Activated CD4-positive, alpha-beta memory T cell treated with anti-CD3 and anti-CD28 coated beads, Interleukin-2, amount 10 ng/mL, durations not matched to agents 7 days and 5 days (primary cell): ENCODE data around the gene NPB. TPM values are rescaled to one million over a fixed set of nuclear protein-coding genes. Genes with fewer than 3 reads are reported as not detected.
A peak's percentile ranks its signal among the peaks of the same experiment; 100 is the strongest.

Experiments used
- CTCF ChIA-PET: fragments of 350-600 bp; sonication (Branson Sonifier 250); formaldehyde crosslinking; loops from one replicate; lab custom pipeline; 2021; ENCODE audit warnings: antibody characterized with exemption, inconsistent platforms; lab: Charles Lee
- POLR2A ChIA-PET: fragments of 350-600 bp; sonication (Branson Sonifier 250); formaldehyde crosslinking; loops from one replicate; lab custom pipeline; 2021; ENCODE audit warnings: antibody characterized with exemption; lab: Charles Lee
- DNase-seq: peaks from one replicate; pipeline ENCODE4 v3.0.0-alpha.2; 2020
- H3K27ac Mint-ChIP-seq: one replicate; pipeline ENCODE4 v1.8.0; 2021; ENCODE audit warnings: mild to moderate bottlenecking, mixed read lengths
- H3K27me3 Mint-ChIP-seq: one replicate; pipeline ENCODE4 v1.8.0; 2021; ENCODE audit warnings: mixed read lengths
- H3K36me3 Mint-ChIP-seq: one replicate; pipeline ENCODE4 v1.8.0; 2021; ENCODE audit warnings: low read depth, mixed read lengths
- H3K4me1 Mint-ChIP-seq: one replicate; pipeline ENCODE4 v1.8.0; 2021; ENCODE audit warnings: mixed read lengths
- H3K4me3 Mint-ChIP-seq: one replicate; pipeline ENCODE4 v1.8.0; 2021; ENCODE audit warnings: mild to moderate bottlenecking, mixed read lengths
- H3K9me3 Mint-ChIP-seq: one replicate; pipeline ENCODE4 v1.8.0; 2021; ENCODE audit warnings: mixed read lengths
- total RNA-seq, 2 experiments: library from RNA; stranded (reverse); gene quantifications; one replicate each; pipeline ENCODE4 v1.2.3, GENCODE V29; 2021

NPB gene
- total RNA-seq, 2 experiments from 2014 or later, result 0.38 TPM; not detected in 1

DNA sequence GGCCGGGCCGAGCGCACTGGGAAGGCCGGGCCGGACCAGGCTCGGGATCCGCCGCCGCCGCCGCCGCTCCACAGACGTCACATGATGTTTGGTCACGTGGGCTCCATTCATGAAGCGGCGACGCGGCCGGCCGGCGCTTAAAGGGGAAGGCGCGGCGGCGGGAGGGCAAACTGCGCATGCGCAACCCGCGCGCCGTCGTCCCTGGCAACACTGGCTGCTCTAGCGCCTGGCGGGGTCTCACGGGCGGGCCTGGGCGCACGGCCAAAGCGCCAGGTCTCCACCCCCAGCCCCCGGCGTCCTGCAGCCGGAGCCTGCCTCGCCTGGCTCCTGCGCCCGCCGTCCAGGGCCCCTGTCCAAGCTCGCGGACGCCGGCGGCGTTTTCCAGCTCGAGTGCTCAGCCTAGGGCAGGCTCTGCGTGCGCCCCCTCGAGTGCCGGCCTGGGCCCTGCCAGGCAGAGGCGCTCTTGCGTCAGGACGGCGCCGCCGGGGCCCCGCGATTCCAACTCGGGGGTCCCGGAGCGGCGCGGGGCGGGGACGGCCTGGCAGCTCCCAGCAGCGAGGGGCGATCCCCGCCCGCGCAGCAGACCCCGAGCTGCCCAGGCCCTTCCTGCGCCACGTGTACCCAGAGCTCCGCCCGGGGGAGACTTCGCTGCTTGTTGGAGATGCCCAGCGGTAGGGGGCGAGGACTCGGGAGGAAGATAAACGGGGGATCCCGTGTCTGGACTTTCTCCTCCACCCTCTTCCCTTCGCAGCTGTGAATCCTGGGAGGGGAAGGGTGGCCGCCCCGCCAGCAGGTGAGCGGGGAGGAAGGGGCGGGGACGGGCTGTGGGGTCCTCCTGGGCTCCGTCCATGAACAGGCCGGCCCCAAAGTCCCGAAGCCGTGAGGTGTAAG is 25.9 kb downstream of the NPB start, which contains the start of gene MAFG:
TSS of gene MAFG (minus strand) at position 83 of the 891 bp plus-strand sequence. CDS start 4,550 bp downstream, outside the sequence.
- H3K4me3 Mint-ChIP-seq, result peak within 1 kb of the TSS; percentile 91
- peak within 1 kb of the TSS; percentile 94 for H3K27ac Mint-ChIP-seq
- CTCF ChIA-PET, result interaction anchor here (0.7 to 2.7 kb wide), 9 partner anchors 9 to 110 kb away, joined by 3 to 13 read pairs (median 3); partner anchors contain the start of gene DCXR
- H3K27me3 Mint-ChIP-seq, result peaks cover 4% of the 10 kb centered on the region
- H3K4me1 Mint-ChIP-seq, result peaks cover 35% of the 10 kb centered on the region
- peaks cover 7% of the 10 kb centered on the region for H3K36me3 Mint-ChIP-seq
- H3K9me3 Mint-ChIP-seq, result no peaks in the 10 kb centered on the region
- POLR2A ChIA-PET, result interaction anchor here (0.5 to 7.6 kb wide), 12 partner anchors 7 to 226 kb away, joined by 3 to 62 read pairs (median 6); partner anchors contain the start of genes ANAPC11, ARHGDIA, DCXR and MCRIP1
- DNase-seq, result peak; percentile 91

DNA sequence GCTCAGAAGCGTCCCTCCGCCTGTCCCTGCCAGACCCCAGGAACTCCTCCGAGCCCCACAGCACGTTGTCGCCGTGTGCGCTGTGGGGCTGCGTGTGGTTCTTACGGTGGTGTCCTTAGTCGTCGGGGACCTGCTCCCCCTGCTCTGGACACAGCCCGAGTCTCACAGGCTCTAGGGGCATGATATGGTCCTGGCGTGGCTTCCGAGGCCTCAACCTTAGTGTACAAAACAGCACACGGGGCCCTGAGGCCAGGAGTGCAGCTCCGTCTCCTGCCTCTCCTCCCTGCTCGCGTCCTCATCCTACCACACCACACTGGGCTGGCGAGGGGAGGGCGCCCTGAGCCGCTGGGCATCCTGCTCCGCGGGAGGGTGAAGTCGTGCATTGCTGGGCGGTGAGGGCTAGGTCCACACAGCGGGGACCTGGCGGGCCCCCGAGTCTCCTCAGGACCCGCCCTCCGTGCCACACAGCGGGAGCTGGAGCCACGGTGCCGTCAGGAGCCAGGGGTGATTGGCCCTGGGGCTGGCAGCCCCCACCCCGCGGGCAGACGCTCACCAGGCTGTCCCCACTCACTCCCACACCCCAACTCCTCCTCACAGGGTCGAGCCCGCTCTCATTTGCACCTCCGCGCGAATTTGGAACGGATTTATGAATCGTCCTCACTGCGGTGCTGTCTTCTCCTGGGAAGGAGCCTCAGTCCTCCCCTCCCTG is 26.7 kb downstream of the NPB start:
- ChIA-PET POLR2A (interaction anchor here (1.7 to 7.6 kb wide), 4 partner anchors 11 to 96 kb away, joined by 5 to 62 read pairs (median 27); partner anchors contain the start of genes ARHGDIA, MCRIP1 and SIRT7), CTCF (interaction anchor here (0.6 to 2.4 kb wide), 4 partner anchors 13 to 192 kb away, joined by 3 to 8 read pairs (median 4); no protein-coding TSS in a partner anchor)
- H3K4me3 Mint-ChIP-seq, result peak overlapping the region; percentile 58
- H3K27ac Mint-ChIP-seq, result no peak overlapping the region
- DNase-seq, result no peak
- peaks cover 6% of the 10 kb centered on the region for H3K36me3 Mint-ChIP-seq
- H3K27me3 Mint-ChIP-seq, result peaks cover 4% of the 10 kb centered on the region
- peaks cover 30% of the 10 kb centered on the region for H3K4me1 Mint-ChIP-seq
- no peaks in the 10 kb centered on the region for H3K9me3 Mint-ChIP-seq

- Mint-ChIP-seq H3K4me1 (peaks cover 22% of the 10 kb centered on the region), H3K9me3 (no peaks in the 10 kb centered on the region), H3K36me3 (peaks cover 6% of the 10 kb centered on the region), H3K27ac (no peak overlapping the region), H3K27me3 (peaks cover 4% of the 10 kb centered on the region), H3K4me3 (peak overlapping the region; percentile 43)
- ChIA-PET CTCF (interaction anchor here (0.6 to 1.0 kb wide), 2 partner anchors 14 to 193 kb away, joined by 3 read pairs; no protein-coding TSS in a partner anchor), POLR2A (interaction anchor here (1.6 to 7.6 kb wide), 4 partner anchors 12 to 71 kb away, joined by 3 to 62 read pairs (median 24); partner anchors contain the start of genes ARHGDIA and SIRT7)
- DNase-seq, result no peak
Measured at GRCh38 chr17:81929253-81930141, 27.5 kb downstream of the NPB start.

- Mint-ChIP-seq H3K36me3 (peaks cover 6% of the 10 kb centered on the region), H3K4me3 (no peak overlapping the region), H3K4me1 (peaks cover 14% of the 10 kb centered on the region), H3K27me3 (peaks cover 4% of the 10 kb centered on the region), H3K9me3 (no peaks in the 10 kb centered on the region), H3K27ac (no peak overlapping the region)
- ChIA-PET CTCF (interaction anchor here (0.5 kb wide), 1 partner anchor 205 kb away, joined by 3 read pairs; no protein-coding TSS in a partner anchor), POLR2A (interaction anchor here (1.6 to 1.7 kb wide), 2 partner anchors 14 to 72 kb away, joined by 3 to 5 read pairs; no protein-coding TSS in a partner anchor)
- no peak for DNase-seq
Measured at GRCh38 chr17:81930142-81931125, 28.4 kb downstream of the NPB start.

DNA sequence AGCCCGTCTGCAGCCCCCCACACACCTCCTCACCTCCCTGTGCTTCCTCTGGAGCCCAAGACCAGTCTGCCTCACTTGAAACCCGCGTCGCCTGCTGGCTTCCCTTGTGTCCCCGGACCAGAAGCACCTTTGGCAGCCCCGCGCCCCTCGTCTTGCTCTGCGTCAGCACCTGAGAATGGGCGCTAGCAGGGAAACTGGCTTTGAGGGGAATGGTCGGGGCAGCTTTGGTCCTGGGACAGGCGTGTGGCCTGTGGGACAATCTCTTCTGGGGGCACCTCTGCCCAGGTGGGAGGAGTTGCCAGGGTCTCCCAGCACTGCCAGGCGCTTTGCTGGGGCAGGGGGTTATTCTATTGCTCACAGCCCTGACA is 29.1 kb downstream of the NPB start:
- Mint-ChIP-seq H3K9me3 (no peaks in the 10 kb centered on the region), H3K4me3 (no peak overlapping the region), H3K27ac (no peak overlapping the region), H3K4me1 (peaks cover 11% of the 10 kb centered on the region), H3K27me3 (peaks cover 4% of the 10 kb centered on the region), H3K36me3 (peaks cover 4% of the 10 kb centered on the region)
- ChIA-PET CTCF (no interaction called here), POLR2A (no interaction called here)
- no peak for DNase-seq

- CTCF ChIA-PET, result interaction anchor here (1.0 kb wide), 1 partner anchor 28 kb away, joined by 3 read pairs; no protein-coding TSS in a partner anchor
- H3K27me3 Mint-ChIP-seq, result peaks cover 4% of the 10 kb centered on the region
- POLR2A ChIA-PET, result no interaction called here
- no peaks in the 10 kb centered on the region for H3K9me3 Mint-ChIP-seq
- peaks cover 11% of the 10 kb centered on the region for H3K4me1 Mint-ChIP-seq
- H3K36me3 Mint-ChIP-seq, result no peaks in the 10 kb centered on the region
- no peak overlapping the region for H3K4me3 Mint-ChIP-seq
- no peak for DNase-seq
- H3K27ac Mint-ChIP-seq, result no peak overlapping the region
Measured at GRCh38 chr17:81931557-81932332, 29.7 kb downstream of the NPB start.

DNA sequence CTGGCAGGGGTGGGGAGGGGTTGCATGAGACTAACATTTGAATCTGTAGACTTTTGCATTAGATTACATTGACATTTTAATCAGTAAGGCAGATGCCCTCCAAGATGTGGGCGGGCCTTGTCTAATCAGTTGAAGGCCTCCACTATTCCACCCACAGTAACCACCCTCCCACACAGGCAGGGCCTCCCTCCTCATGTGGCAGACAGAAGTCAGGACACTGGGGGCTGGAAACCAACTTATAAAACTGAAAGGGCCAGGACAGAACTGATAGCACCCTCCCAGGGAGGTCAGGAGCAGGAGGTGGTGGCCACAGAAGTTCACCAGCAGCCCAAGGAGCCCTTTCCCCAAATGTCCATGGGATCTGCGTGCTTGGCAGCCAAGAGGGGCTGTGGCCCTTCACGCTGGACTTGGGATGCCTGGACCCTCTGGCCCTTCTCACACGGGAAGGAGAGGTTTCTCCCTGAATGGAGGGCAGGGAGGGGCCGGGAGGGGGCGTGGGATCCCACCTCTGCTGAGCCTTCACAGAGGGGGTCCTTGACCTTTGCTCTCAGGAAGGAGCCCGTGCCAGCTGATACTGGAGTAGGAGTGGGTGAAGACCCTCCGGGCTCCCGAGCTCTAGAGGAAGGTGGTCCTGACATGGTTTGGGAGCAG is 30.4 kb downstream of the NPB start:
- Mint-ChIP-seq H3K27me3 (peaks cover 4% of the 10 kb centered on the region), H3K9me3 (no peaks in the 10 kb centered on the region), H3K27ac (no peak overlapping the region), H3K4me3 (no peak overlapping the region), H3K36me3 (no peaks in the 10 kb centered on the region), H3K4me1 (peaks cover 12% of the 10 kb centered on the region)
- ChIA-PET CTCF (interaction anchor here (1.0 kb wide), 1 partner anchor 27 kb away, joined by 3 read pairs; no protein-coding TSS in a partner anchor), POLR2A (no interaction called here)
- no peak for DNase-seq

DNA sequence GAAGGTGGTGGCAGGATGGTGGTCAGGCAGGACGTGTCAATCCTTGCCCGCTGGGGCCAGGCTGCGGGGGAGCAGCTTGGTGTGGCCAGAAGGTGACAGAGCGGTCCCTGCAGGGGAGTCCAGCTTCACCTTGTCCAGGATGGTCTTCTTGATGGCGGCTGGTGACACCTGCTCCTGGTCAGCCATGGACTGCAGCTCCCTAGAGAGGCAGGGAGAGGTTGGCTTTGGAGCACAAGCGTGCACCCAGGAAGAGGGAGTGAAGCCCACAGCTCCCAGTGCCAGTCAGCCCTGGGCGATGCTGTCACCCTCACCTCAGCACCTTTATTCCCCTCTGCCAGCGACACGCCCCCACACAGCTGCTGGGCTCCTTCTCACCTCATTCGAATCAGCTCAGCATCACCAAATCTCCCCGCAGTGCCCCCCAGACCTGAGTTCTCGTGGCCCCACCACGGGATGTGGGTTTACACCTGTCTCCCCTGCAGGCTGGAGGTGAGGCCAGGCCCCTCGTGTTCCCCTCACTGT is 31.2 kb downstream of the NPB start:
- CTCF ChIA-PET, result no interaction called here
- Mint-ChIP-seq H3K9me3 (no peaks in the 10 kb centered on the region), H3K27me3 (peaks cover 4% of the 10 kb centered on the region), H3K27ac (no peak overlapping the region), H3K36me3 (no peaks in the 10 kb centered on the region), H3K4me3 (no peak overlapping the region), H3K4me1 (peaks cover 17% of the 10 kb centered on the region)
- POLR2A ChIA-PET, result no interaction called here
- no peak for DNase-seq

DNA sequence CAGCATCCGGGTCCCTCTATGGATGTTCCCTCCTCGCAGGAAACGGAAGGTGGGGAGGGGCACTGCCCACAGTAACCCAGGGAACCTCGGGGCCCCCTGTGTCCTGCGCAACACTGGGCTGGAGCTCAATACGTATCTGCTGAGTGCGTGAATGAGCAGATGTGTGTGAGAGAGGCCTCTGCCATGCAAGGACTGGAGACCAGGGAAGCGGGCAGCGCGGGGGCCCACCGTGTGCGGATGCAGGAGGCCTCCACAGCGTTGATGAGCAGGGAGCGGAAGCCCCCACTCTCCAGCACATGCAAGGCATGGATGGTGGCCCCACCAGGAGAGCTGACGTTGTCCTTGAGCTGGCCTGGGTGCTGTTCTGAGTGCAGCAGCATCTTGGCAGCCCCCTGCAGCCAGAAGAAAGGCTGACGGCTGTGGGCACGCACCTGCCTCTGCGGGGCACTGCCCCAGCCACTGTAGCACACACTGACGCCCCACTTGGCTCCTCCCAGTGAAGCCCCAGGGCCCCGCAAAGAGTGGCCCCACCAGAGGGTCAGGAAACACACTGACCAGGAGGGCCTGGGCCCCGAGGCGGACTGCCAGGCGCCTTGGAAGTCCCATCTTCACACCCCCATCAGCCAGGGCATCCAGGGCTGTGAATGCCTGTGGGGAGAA is 32.2 kb downstream of the NPB start:
- no peak overlapping the region for H3K4me3 Mint-ChIP-seq
- peaks cover 16% of the 10 kb centered on the region for H3K4me1 Mint-ChIP-seq
- H3K9me3 Mint-ChIP-seq, result no peaks in the 10 kb centered on the region
- H3K36me3 Mint-ChIP-seq, result no peaks in the 10 kb centered on the region
- ChIA-PET POLR2A (no interaction called here), CTCF (no interaction called here)
- H3K27me3 Mint-ChIP-seq, result no peaks in the 10 kb centered on the region
- no peak for DNase-seq
- no peak overlapping the region for H3K27ac Mint-ChIP-seq
